GM12878 (cell line): Measurements from ENCODE around the gene PCIF1. TPM values are rescaled to one million over a fixed set of nuclear protein-coding genes. Genes with fewer than 3 reads are reported as not detected.

Experiments
- ATAC-seq: fragments of 200-7000 bp; cut with Tn5 transposase; 3 replicates; pipeline ENCODE4 v1.9.1; 2020; ENCODE audit warnings: mild to moderate bottlenecking, moderate library complexity
- BruUV-seq: library from RNA; stranded (reverse); fragments of 400-500 nt; replicated peaks from 2 replicates; lab custom pipeline; 2021; lab: Mats Ljungman, UMichigan
- CTCF ChIA-PET: fragments of 300-600 bp; sonication (Branson Sonifier 250); formaldehyde crosslinking; extraction: SDS; loops from one replicate; lab custom pipeline; 2021; ENCODE audit warnings: inconsistent platforms; lab: Yijun Ruan, JAX
- POLR2A ChIA-PET: fragments of 350-600 bp; formaldehyde crosslinking; extraction: SDS; loops from one replicate; lab custom pipeline; 2021; ENCODE audit warnings: inconsistent platforms; lab: Charles Lee
- RAD21 ChIA-PET: fragments of 300-600 bp; sonication (Branson Sonifier 250); formaldehyde crosslinking; loops from one replicate; lab custom pipeline; 2023; ENCODE audit warnings: antibody characterized with exemption; ENCODE audit not compliant: unreplicated experiment; lab: Charles Lee
- SMC1A ChIA-PET: fragments of 300-600 bp; sonication (Branson Sonifier 250); formaldehyde crosslinking; loops from one replicate; lab custom pipeline; 2023; ENCODE audit not compliant: unreplicated experiment, uncharacterized antibody; lab: Charles Lee
- DNase-seq: peaks from one replicate; pipeline ENCODE4 v3.0.0-alpha.2; 2011; ENCODE audit warnings: low read depth, low spot score
- FAIRE-seq: peaks from 3 replicates; lab custom pipeline; 2011; peaks lifted over from hg19 to GRCh38; lab: Jason Lieb, UNC
- H2AFZ ChIP-seq: 2 replicates; pipeline ENCODE4 v1.6.0; 2011; ENCODE audit warnings: low read depth, low read length, control low read depth; ENCODE audit not compliant: control insufficient read depth
- H3K27ac ChIP-seq: 2 replicates; pipeline ENCODE4 v1.5.1; 2011; ENCODE audit warnings: control low read depth; ENCODE audit not compliant: control insufficient read depth, insufficient read depth
- H3K27me3 ChIP-seq, 2 experiments: replicated peaks in 1 of 2; 2 replicates each; pipeline versions ENCODE4 v1.6.0 to v1.6.1; 2011; ENCODE audit warnings: low read length in 1 of 2; ENCODE audit not compliant: control insufficient read depth in 2 of 2, insufficient read depth in 2 of 2
- H3K36me3 ChIP-seq, 2 experiments: 2 replicates each; pipeline ENCODE4 v1.5.1; 2011; ENCODE audit warnings: low read length in 1 of 2; ENCODE audit not compliant: control insufficient read depth in 2 of 2, insufficient read depth in 2 of 2
- H3K4me1 ChIP-seq: 2 replicates; pipeline ENCODE4 v1.6.1; 2011; ENCODE audit warnings: mild to moderate bottlenecking, low read length, moderate library complexity, mixed read lengths; ENCODE audit not compliant: control insufficient read depth, insufficient read depth
- H3K4me2 ChIP-seq: 2 replicates; pipeline ENCODE4 v1.6.0; 2011; ENCODE audit warnings: control low read depth; ENCODE audit not compliant: control insufficient read depth, insufficient read depth
- H3K4me3 ChIP-seq: fragments of 200-600 bp; sonication (generic); 2 replicates; pipeline ENCODE4 v1.5.1; 2016
- H3K79me2 ChIP-seq: 2 replicates; pipeline ENCODE4 v1.6.0; 2011; ENCODE audit warnings: low read length; ENCODE audit not compliant: control insufficient read depth, insufficient read depth
- H3K9ac ChIP-seq: 2 replicates; pipeline ENCODE4 v1.8.0; 2011; ENCODE audit warnings: low read length, control low read depth, mixed read lengths; ENCODE audit not compliant: control insufficient read depth, insufficient read depth
- H3K9me3 ChIP-seq: replicated peaks from 3 replicates; pipeline ENCODE4 v1.5.1; 2011; ENCODE audit warnings: mild to moderate bottlenecking, low read length; ENCODE audit not compliant: control insufficient read depth, insufficient read depth
- H4K20me1 ChIP-seq: 2 replicates; pipeline ENCODE4 v1.6.0; 2011; ENCODE audit not compliant: control insufficient read depth, insufficient read depth
- BCL3 ChIP-seq: IDR thresholded peaks from 2 replicates; pipeline ENCODE4 v1.6.1; 2011; ENCODE audit warnings: borderline replicate concordance, low read depth, mild to moderate bottlenecking, moderate library complexity, low read length; ENCODE audit not compliant: insufficient read depth, poor library complexity, severe bottlenecking
- BHLHE40 ChIP-seq, 2 experiments: fragments of 450-650 bp in 1 of 2; IDR thresholded peaks; 2 replicates each; pipeline ENCODE4 v1.6.1; 2011 to 2017; ENCODE audit warnings: low read depth in 2 of 2, borderline replicate concordance in 1 of 2, improper control_type of control experiment in 1 of 2, low read length in 1 of 2, mild to moderate bottlenecking in 1 of 2
- E2F8 ChIP-seq: fragments of 450-650 bp; IDR thresholded peaks from 2 replicates; pipeline ENCODE4 v1.6.1; 2018; ENCODE audit warnings: mild to moderate bottlenecking, low read depth, moderate library complexity; ENCODE audit not compliant: partially characterized antibody
- ETV6 ChIP-seq, 2 experiments: fragments of 450-650 bp in 1 of 2; IDR thresholded peaks in 1 of 2; conservative IDR thresholded peaks in 1 of 2; 2 replicates each; pipeline ENCODE4 v1.6.1; 2014; ENCODE audit warnings: antibody characterized with exemption in 1 of 2, borderline replicate concordance in 1 of 2, low read depth in 1 of 2, mild to moderate bottlenecking in 1 of 2, moderate library complexity in 1 of 2
- HSF1 ChIP-seq: fragments of 150-350 bp; IDR thresholded peaks from 2 replicates; pipeline ENCODE4 v1.6.1; 2014; ENCODE audit warnings: mild to moderate bottlenecking, low read depth, low read length
- LARP7 ChIP-seq: fragments of 450-650 bp; IDR thresholded peaks from 2 replicates; pipeline ENCODE4 v1.6.1; 2017; ENCODE audit warnings: mild to moderate bottlenecking
- RCOR1 ChIP-seq: conservative IDR thresholded peaks from 2 replicates; pipeline ENCODE4 v1.6.1; 2012; ENCODE audit warnings: low read depth, low read length, improper control_type of control experiment
- SP1 ChIP-seq: IDR thresholded peaks from one replicate; pipeline ENCODE4 v1.6.1; 2011; ENCODE audit warnings: low read depth, low read length
- TCF12 ChIP-seq: IDR thresholded peaks from 2 replicates; pipeline ENCODE4 v1.6.1; 2011; ENCODE audit warnings: low read depth, mild to moderate bottlenecking, low read length
- USF1 ChIP-seq: IDR thresholded peaks from 2 replicates; pipeline ENCODE4 v1.6.1; 2011; ENCODE audit warnings: borderline replicate concordance, low read depth, mild to moderate bottlenecking, moderate library complexity, mixed read lengths, low read length; ENCODE audit not compliant: insufficient read depth; ENCODE audit errors: extremely low read length
- ZBTB4 ChIP-seq: fragments of 450-650 bp; formaldehyde crosslinking; IDR thresholded peaks from 2 replicates; pipeline ENCODE4 v1.4.0; 2022; ENCODE audit warnings: mild to moderate bottlenecking, moderate library complexity
- WGBS: methylation state at CpG from one replicate; pipeline ENCODE4 v1.1.6; 2016; ENCODE audit warnings: low lambda C conversion rate; ENCODE audit not compliant: insufficient replicate concordance, insufficient coverage; ENCODE audit errors: missing lambda C conversion rate; 5-methylcytosine and 5-hydroxymethylcytosine counted together
- in situ Hi-C: fragments of 300-500 bp; cut with MboI; formaldehyde crosslinking; loops from 9 replicates; pipeline ENCODE4 v1.14.3; 2018; ENCODE audit warnings: mixed read lengths
- intact Hi-C: fragments of 100-400 bp; cut with micrococcal nuclease; formaldehyde crosslinking; loops from one replicate; pipeline ENCODE4 v1.14.2; 2022; ENCODE audit not compliant: unreplicated experiment
- polyA plus RNA-seq, 11 experiments: library from polyadenylated mRNA; depleted of rRNA in 4 of 11; unstranded in 6 of 11; stranded (reverse) in 5 of 11; fragments of >200 nt; fragmentation: Nextera tagmentation in 4 of 11; fragmentation: Illumina TruSeq in 1 of 11; extraction: Ambion mirVana in 4 of 11; extraction: Trizol in 1 of 11; gene quantifications; 1 replicate in 1 of 11; 2 replicates in 10 of 11; pipeline versions ENCODE4 v1.2.1 to v1.2.3, GENCODE V29; 2011 to 2016; ENCODE audit warnings: inconsistent platforms in 2 of 11, missing spikeins in 2 of 11, low read depth in 1 of 11
- total RNA-seq, 4 experiments: library from RNA; depleted of rRNA in 3 of 4; stranded (reverse); fragments of >200 nt in 3 of 4; fragmentation: Illumina TruSeq in 1 of 4; extraction: Trizol in 1 of 4; gene quantifications; 2 replicates each; pipeline versions ENCODE4 v1.2.1 to v1.2.3, GENCODE V29; 2013 to 2021

Gene PCIF1
- total and polyA plus RNA-seq, 10 of the 15 experiments (the other 5 are each of a cell fraction or from before 2014, with no cell fraction given), result 8.4 to 32.9 (median 17.6) TPM

- DNase-seq (no peak), FAIRE-seq (no peak), ATAC-seq (no peak)
- H3K4me2 ChIP-seq, result no peak overlapping the region
- no peak overlapping the region for H2AFZ ChIP-seq
- H3K9me3 ChIP-seq, result no peaks in the 10 kb centered on the region
- H3K4me1 ChIP-seq, result peaks cover 15% of the 10 kb centered on the region
- no peak overlapping the region for H3K4me3 ChIP-seq
- ChIA-PET SMC1A (no interaction called here), RAD21 (interaction anchor here (0.7 to 1.2 kb wide), 2 partner anchors 21 to 420 kb away, joined by 3 to 10 read pairs; no protein-coding TSS in a partner anchor), CTCF (interaction anchor here (0.6 to 6.7 kb wide), 3 partner anchors 18 to 688 kb away, joined by 3 to 190 read pairs (median 21); partner anchors contain the start of gene MMP9), POLR2A (interaction anchor here (0.7 kb wide), 1 partner anchor 17 kb away, joined by 3 read pairs; no protein-coding TSS in a partner anchor)
- no TSS peak for BruUV-seq
- no peaks in the 10 kb centered on the region for H3K27me3 ChIP-seq
- intact Hi-C loops (no loop called here), in situ Hi-C loops (no loop called here)
- 63% methylated on average over 3 of the region's 3 CpGs for whole genome bisulfite sequencing
- no peak overlapping the region for H3K9ac ChIP-seq
- no peaks in the 10 kb centered on the region for H3K79me2 ChIP-seq
- H4K20me1 ChIP-seq, result no peaks in the 10 kb centered on the region
- H3K27ac ChIP-seq, result no peak overlapping the region
- H3K36me3 ChIP-seq, result no peaks in the 10 kb centered on the region
- no peak for TF ChIP-seq USF1
- no peak for TF ChIP-seq HSF1
- TF ChIP-seq ETV6 (conservative IDR thresholded peaks at IDR 0.05 in 1 of 2, IDR thresholded peaks at IDR 0.05 in 1 of 2; ENCODE audit: borderline replicate concordance in 1 of 2, low read depth in 1 of 2), result no peak
- TF ChIP-seq BCL3, result no peak
- TF ChIP-seq ZBTB4 (CRISPR knock-in tag), result no peak
- no peak for TF ChIP-seq TCF12
- no peak for TF ChIP-seq SP1
- TF ChIP-seq RCOR1, result no peak
- no peak for TF ChIP-seq BHLHE40 (IDR thresholded peaks at IDR 0.05; ENCODE audit: borderline replicate concordance in 1 of 2, low read depth in 2 of 2, low read length in 1 of 2)
- TF ChIP-seq LARP7, result no peak
- TF ChIP-seq E2F8, result no peak
Observed at GRCh38 chr20:45991616-45992015, 57.1 kb downstream of the PCIF1 start.
